Occipital lobe (tissue), 2 donors: ENCODE data around the gene SPOCK1. TPM values are rescaled to one million over a fixed set of nuclear protein-coding genes. Genes with fewer than 3 reads are reported as not detected.
A peak's percentile ranks its signal among the peaks of the same experiment; 100 is the strongest.

Experiments used
- DNase-seq: peaks from one replicate; lab custom pipeline; 2025; lab: John Stamatoyannopoulos, UW
- total RNA-seq: library from RNA; depleted of rRNA; stranded (reverse); fragments of >200 nt; gene quantifications from one replicate; pipeline ENCODE4 v1.2.3, GENCODE V29; 2014

SPOCK1 gene
- total RNA-seq, 1 donor from 2014 or later: 36.7 TPM

GRCh38 chr5:137158691-137159090, 340.4 kb downstream of the SPOCK1 start:
- no peak for DNase-seq

- DNase-seq: no peak
These were observed 342.9 kb downstream of the SPOCK1 start for GRCh38 chr5:137156180-137156579.

GRCh38 chr5:137155261-137156000, 343.7 kb downstream of the SPOCK1 start:
- no peak for DNase-seq

GRCh38 chr5:137152616-137153015, 346.5 kb downstream of the SPOCK1 start:
- DNase-seq: no peak

- no peak for DNase-seq
These were observed 350.5 kb downstream of the SPOCK1 start for GRCh38 chr5:137148655-137149054.

GRCh38 chr5:137148159-137148558, 351.0 kb downstream of the SPOCK1 start:
- DNase-seq: no peak

GRCh38 chr5:137147346-137147745, 351.8 kb downstream of the SPOCK1 start:
- DNase-seq: no peak

GRCh38 chr5:137146402-137146890, 352.7 kb downstream of the SPOCK1 start:
- DNase-seq: peak; percentile 68

- no peak for DNase-seq
These were observed 353.4 kb downstream of the SPOCK1 start for GRCh38 chr5:137145721-137146120.

GRCh38 chr5:137144656-137145055, 354.5 kb downstream of the SPOCK1 start:
- DNase-seq: no peak

GRCh38 chr5:137142764-137143605, 356.1 kb downstream of the SPOCK1 start:
- DNase-seq: no peak

GRCh38 chr5:137142346-137142745, 356.8 kb downstream of the SPOCK1 start:
- no peak for DNase-seq

- no peak for DNase-seq
These were observed 357.3 kb downstream of the SPOCK1 start for GRCh38 chr5:137141779-137142178.

- DNase-seq: no peak
These were observed 362.0 kb downstream of the SPOCK1 start for GRCh38 chr5:137136991-137137632.

- DNase-seq: no peak
These were observed 364.1 kb downstream of the SPOCK1 start for GRCh38 chr5:137134920-137135532.

GRCh38 chr5:137129886-137130680, 369.0 kb downstream of the SPOCK1 start:
- no peak for DNase-seq

GRCh38 chr5:137128012-137128411, 371.1 kb downstream of the SPOCK1 start:
- no peak for DNase-seq

- DNase-seq: no peak
These were observed 372.3 kb downstream of the SPOCK1 start for GRCh38 chr5:137126829-137127228.

GRCh38 chr5:137122558-137122957, 376.6 kb downstream of the SPOCK1 start:
- DNase-seq: no peak

- no peak for DNase-seq
These were observed 377.1 kb downstream of the SPOCK1 start for GRCh38 chr5:137122075-137122474.

GRCh38 chr5:137119321-137119720, 379.8 kb downstream of the SPOCK1 start:
- no peak for DNase-seq
